Prostate gland (tissue), 2 donors: ENCODE data around the gene PRRG4. TPM values are rescaled to one million over a fixed set of nuclear protein-coding genes. Genes with fewer than 3 reads are reported as not detected.

Experiments used
- DNase-seq: peaks from one replicate; pipeline ENCODE4 v3.0.0-alpha.2; 2019; ENCODE audit warnings: low spot score
- H3K27ac ChIP-seq, 2 donors: fragments of 200-600 bp; sonication (generic); 2 replicates each; pipeline ENCODE4 v1.5.1; 2017 to 2019
- H3K27me3 ChIP-seq: fragments of 200-600 bp; sonication (generic); replicated peaks from 2 replicates; pipeline ENCODE4 v1.5.1; 2019; ENCODE audit not compliant: insufficient read depth
- H3K36me3 ChIP-seq, 2 donors: fragments of 200-600 bp; sonication (generic); 1 replicate in 1 of 2; 2 replicates in 1 of 2; pipeline versions ENCODE4 v1.5.1 to v1.8.1; 2017 to 2019
- H3K4me1 ChIP-seq: fragments of 200-600 bp; sonication (generic); replicated peaks from 2 replicates; pipeline ENCODE4 v1.5.1; 2019
- H3K4me3 ChIP-seq, 2 donors: fragments of 200-600 bp; sonication (generic); 2 replicates each; pipeline ENCODE4 v1.5.1; 2017 to 2019
- H3K9me3 ChIP-seq: fragments of 200-600 bp; sonication (generic); 2 replicates; pipeline ENCODE4 v1.5.1; 2017
- POLR2A ChIP-seq: fragments of 450-650 bp; IDR thresholded peaks from one replicate; pipeline ENCODE4 v1.6.1; 2016; ENCODE audit warnings: antibody characterized with exemption, mild to moderate bottlenecking
- POLR2AphosphoS5 ChIP-seq: sonication (generic); formaldehyde crosslinking; IDR thresholded peaks from one replicate; pipeline ENCODE4 v1.6.1; 2017; ENCODE audit warnings: antibody characterized with exemption
- WGBS: methylation state at CpG from one replicate; pipeline ENCODE4 v1.1.5; 2018; 5-methylcytosine and 5-hydroxymethylcytosine counted together
- intact Hi-C: fragments of 100-400 bp; cut with DNase I; formaldehyde crosslinking; loops from one replicate; pipeline ENCODE4 v1.14.2; 2022
- total RNA-seq, 2 donors: library from RNA; depleted of rRNA; stranded (reverse); fragments of >200 nt; gene quantifications; one replicate each; pipeline ENCODE4 v1.1.0, GENCODE V29; 2016
- TF ChIP-seq, protein P1 (sequence below), 4 experiments: fragments of 200-600 bp in 2 of 4; fragments of 450-650 bp in 2 of 4; sonication (generic) in 2 of 4; IDR thresholded peaks; 1 replicate in 3 of 4; 2 replicates in 1 of 4; pipeline ENCODE4 v1.5.1; 2016 to 2019; ENCODE audit warnings: antibody characterized with exemption in 4 of 4, mild to moderate bottlenecking in 2 of 4, moderate library complexity in 2 of 4

The PRRG4 gene
- total RNA-seq, 2 donors from 2014 or later = 5.2 to 21.7 TPM

DNA sequence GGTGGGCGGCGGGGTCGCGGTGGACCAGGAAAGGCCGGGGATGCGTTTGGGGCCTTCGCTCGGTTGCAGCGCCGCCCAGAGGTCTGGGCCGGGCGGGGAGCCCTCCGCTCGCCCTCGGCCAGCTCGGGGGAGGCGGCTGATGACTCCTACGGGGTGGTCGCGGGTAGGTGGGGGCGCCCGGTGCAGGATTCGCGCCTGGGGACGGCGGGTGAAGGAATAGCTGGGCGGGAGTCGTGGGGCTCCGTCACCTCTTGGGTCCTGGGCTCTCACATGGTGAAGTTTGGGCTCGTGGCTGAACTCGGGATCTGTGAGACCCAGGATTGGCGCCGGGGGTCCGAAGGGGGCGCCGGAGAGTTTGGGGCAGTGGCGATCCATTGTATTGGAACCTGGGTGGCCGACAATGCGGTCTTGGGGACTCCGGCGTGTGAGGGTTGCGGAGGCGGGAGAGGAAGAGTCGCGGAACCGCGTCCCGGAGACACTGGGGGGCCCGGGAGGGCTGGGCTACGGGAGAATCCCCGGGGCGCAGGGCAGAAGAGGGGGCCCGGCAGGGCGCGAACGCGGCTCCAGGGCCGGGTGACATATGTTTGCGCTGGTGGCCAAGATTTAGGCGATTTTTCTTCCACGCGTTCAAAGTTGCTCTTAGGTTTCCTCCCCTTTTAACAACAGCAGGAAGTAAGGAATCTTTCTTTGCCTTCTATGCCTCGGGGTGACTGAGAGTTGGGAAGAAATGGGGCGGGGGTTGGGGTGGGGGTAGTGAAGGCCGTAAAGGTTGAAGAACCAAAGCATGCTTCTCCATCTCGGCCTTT lies 63.8 kb downstream of the PRRG4 start:
- under 1% methylated on average over 48 of the region's 66 CpGs for WGBS
- intact Hi-C loops = loop anchor here (10.0 kb wide), 2 partner anchors 141 to 309 kb away; partner anchors contain the start of genes EIF3M and TCP11L1
- no peaks in the 10 kb centered on the region for H3K9me3 ChIP-seq

DNA sequence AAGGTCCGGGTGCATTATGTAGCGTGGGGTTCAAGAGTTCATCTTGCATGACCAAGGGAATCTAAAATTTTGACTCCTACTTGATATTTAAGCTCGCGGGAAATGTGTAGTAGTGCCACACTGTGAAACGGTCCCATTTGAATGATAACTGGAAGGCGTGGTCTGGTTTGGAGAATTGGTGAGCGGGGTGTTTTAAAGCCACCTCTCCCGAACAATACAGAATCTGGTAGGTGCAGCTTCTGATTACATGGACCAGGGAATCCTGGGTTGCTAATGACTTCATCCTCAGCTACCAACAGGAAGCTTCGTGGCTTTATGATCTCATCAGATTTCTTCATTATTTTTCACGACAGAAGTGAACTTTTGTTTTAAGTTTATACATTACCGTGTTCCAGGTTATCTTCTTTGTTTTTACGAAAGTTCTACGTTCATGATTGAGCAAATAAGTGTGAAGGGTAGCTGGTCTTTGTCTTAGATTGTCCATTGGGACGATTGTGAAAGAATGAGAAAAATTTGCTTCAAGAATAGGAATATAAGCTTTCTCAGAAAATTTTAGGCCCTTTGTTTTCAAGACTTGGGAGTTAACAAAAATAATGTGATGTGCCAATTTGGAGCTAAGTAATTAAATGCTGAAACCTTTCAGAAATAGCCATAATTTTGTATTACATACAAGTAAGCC lies 64.6 kb downstream of the PRRG4 start:
- Histone ChIP-seq H3K27me3 (no peaks in the 10 kb centered on the region), H3K4me3 (peak overlapping the region; percentile 86 to 91), H3K27ac (peak overlapping the region; percentile 82 to 87), H3K36me3 (no peaks in the 10 kb centered on the region), H3K4me1 (no peaks in the 10 kb centered on the region), H3K9me3 (no peaks in the 10 kb centered on the region)
- WGBS = 10% methylated on average over 14 of the region's 14 CpGs
- intact Hi-C loops = loop anchor here (10.0 kb wide), 2 partner anchors 141 to 309 kb away; partner anchors contain the start of genes EIF3M and TCP11L1
- DNase-seq = peak; percentile 24
- TF ChIP-seq POLR2A = no peak
- TF ChIP-seq, protein P1, sequence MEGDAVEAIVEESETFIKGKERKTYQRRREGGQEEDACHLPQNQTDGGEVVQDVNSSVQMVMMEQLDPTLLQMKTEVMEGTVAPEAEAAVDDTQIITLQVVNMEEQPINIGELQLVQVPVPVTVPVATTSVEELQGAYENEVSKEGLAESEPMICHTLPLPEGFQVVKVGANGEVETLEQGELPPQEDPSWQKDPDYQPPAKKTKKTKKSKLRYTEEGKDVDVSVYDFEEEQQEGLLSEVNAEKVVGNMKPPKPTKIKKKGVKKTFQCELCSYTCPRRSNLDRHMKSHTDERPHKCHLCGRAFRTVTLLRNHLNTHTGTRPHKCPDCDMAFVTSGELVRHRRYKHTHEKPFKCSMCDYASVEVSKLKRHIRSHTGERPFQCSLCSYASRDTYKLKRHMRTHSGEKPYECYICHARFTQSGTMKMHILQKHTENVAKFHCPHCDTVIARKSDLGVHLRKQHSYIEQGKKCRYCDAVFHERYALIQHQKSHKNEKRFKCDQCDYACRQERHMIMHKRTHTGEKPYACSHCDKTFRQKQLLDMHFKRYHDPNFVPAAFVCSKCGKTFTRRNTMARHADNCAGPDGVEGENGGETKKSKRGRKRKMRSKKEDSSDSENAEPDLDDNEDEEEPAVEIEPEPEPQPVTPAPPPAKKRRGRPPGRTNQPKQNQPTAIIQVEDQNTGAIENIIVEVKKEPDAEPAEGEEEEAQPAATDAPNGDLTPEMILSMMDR (IDR thresholded peaks at IDR 0.05) = no peak
- no peak for TF ChIP-seq POLR2AphosphoS5

More for the DNA sequence above, 63.8 kb downstream of the PRRG4 start:
- H3K4me1 ChIP-seq = no peaks in the 10 kb centered on the region
- TF ChIP-seq POLR2A (no peak), POLR2AphosphoS5 (no peak)
- TF ChIP-seq, protein P1 (IDR thresholded peaks at IDR 0.05) = peak in 3 of 4 experiments; percentile 27 to 42 (median 41)
- H3K4me3 ChIP-seq = peak overlapping the region; percentile 86 to 91
- H3K27me3 ChIP-seq = no peaks in the 10 kb centered on the region
- peak; percentile 8 for DNase-seq
- no peaks in the 10 kb centered on the region for H3K36me3 ChIP-seq
- H3K27ac ChIP-seq = peak overlapping the region; percentile 82 to 87

DNA sequence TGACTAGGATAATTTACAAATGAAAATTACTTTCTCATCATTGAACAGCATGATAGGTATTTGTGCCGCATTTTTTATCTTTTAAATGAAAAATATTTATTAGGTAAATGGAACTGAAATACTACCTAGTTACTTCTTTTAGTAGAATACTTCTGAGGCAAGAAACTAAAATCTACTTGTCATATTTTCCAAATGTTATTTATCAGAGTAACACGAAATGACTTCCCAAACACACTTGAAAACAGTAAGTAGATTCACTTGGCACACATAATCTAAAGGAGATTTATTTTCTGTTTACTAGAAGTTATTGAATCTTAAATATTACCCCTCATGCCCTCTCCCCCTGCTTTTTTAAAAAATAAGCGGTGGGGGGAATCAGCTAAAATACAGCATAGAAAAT lies 65.2 kb downstream of the PRRG4 start:
- 69% methylated on average over 3 of the region's 3 CpGs for WGBS
- Histone ChIP-seq H3K4me1 (no peaks in the 10 kb centered on the region), H3K27me3 (no peaks in the 10 kb centered on the region), H3K27ac (peak overlapping the region in 1 of 2 donors; percentile 87), H3K9me3 (no peaks in the 10 kb centered on the region), H3K36me3 (no peaks in the 10 kb centered on the region), H3K4me3 (no peak overlapping the region)
- DNase-seq = no peak
- intact Hi-C loops = loop anchor here (10.0 kb wide), 2 partner anchors 140 to 310 kb away; partner anchors contain the start of genes EIF3M and TCP11L1
- TF ChIP-seq, protein P1 (IDR thresholded peaks at IDR 0.05) = no peak
- TF ChIP-seq POLR2AphosphoS5 (no peak), POLR2A (no peak)

DNA sequence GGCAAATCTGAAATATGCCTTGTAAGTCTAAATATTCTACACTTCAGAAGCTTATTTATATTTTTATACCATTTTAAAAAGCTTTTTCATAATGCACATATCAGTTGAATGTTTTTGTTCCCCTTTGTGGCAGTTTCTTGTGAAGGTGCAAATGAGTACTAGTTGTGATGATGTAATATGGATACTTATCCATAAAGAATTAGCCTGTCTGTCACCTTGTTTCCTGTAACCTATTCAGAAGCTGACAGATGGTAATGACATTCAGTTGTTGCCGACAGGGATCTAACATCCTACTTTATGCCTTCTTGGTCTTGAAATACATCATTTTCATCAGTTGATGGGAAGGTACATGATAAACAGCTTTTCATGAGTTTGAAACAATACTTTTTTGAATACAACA lies 65.7 kb downstream of the PRRG4 start:
- intact Hi-C loops = loop anchor here (10.0 kb wide), 2 partner anchors 139 to 311 kb away; partner anchors contain the start of genes EIF3M and TCP11L1
- Histone ChIP-seq H3K4me3 (no peak overlapping the region), H3K4me1 (no peaks in the 10 kb centered on the region), H3K36me3 (no peaks in the 10 kb centered on the region), H3K27ac (no peak overlapping the region), H3K27me3 (no peaks in the 10 kb centered on the region), H3K9me3 (no peaks in the 10 kb centered on the region)
- DNase-seq = no peak
- TF ChIP-seq POLR2A (no peak), POLR2AphosphoS5 (no peak)
- TF ChIP-seq, protein P1 (IDR thresholded peaks at IDR 0.05) = no peak
- 74% methylated on average over 1 of the region's 1 CpG for WGBS
